ENCODE results near the gene HLA-B. TPM values are rescaled to one million over a fixed set of nuclear protein-coding genes. Genes with fewer than 3 reads are reported as not detected.
"Not testable (repeated sequence)": the region's sequence is repeated elsewhere in the genome, so short reads cannot be mapped to it uniquely, and the experiment has no call there.

HLA-B gene
- total RNA-seq, 1 experiment from 2014 or later = 192 TPM

- DNase-seq (ENCODE audit: low read depth, low spot score); in situ Hi-C loops (cut with HindIII; ENCODE audit: low pct_unique_long_range_greater_than_20kb, low sequenced_read_pairs): not testable (repeated sequence)
Measured at GRCh38 chr6:31388916-31389801, 32.2 kb upstream of the HLA-B start.

- DNase-seq (ENCODE audit: low read depth, low spot score) = no peak
- in situ Hi-C loops (cut with HindIII; ENCODE audit: low pct_unique_long_range_greater_than_20kb, low sequenced_read_pairs) = no loop called here
Measured at GRCh38 chr6:31386977-31387376, 30.0 kb upstream of the HLA-B start.

DNA sequence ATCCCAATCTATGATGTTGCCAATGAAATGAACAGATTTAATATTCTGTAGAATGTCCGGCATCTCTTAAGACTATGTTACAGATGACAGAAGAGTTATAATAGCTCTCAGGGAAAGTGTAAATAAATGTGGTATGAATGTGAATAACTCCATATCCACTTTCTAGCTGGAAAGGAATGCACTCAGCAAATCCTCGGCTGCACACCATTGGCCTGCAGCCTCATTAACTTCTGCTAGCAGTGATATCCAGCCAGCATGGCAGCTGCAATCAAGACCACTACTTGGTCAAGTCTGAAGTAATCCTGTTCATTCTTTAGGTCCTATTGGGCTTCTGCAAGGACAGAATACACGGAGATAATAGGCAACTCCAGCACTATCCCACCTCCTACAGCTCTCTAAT, 29.1 kb upstream of the HLA-B start:
- DNase-seq (ENCODE audit: low read depth, low spot score) = no peak
- in situ Hi-C loops (cut with HindIII; ENCODE audit: low pct_unique_long_range_greater_than_20kb, low sequenced_read_pairs) = no loop called here

- no peak for DNase-seq (ENCODE audit: low read depth, low spot score)
- in situ Hi-C loops (cut with HindIII; ENCODE audit: low pct_unique_long_range_greater_than_20kb, low sequenced_read_pairs) = no loop called here
Measured at GRCh38 chr6:31385041-31385440, 28.1 kb upstream of the HLA-B start.

GRCh38 chr6:31383149-31383548, 26.2 kb upstream of the HLA-B start:
- DNase-seq (ENCODE audit: low read depth, low spot score) = no peak
- in situ Hi-C loops (cut with HindIII; ENCODE audit: low pct_unique_long_range_greater_than_20kb, low sequenced_read_pairs) = no loop called here

DNA sequence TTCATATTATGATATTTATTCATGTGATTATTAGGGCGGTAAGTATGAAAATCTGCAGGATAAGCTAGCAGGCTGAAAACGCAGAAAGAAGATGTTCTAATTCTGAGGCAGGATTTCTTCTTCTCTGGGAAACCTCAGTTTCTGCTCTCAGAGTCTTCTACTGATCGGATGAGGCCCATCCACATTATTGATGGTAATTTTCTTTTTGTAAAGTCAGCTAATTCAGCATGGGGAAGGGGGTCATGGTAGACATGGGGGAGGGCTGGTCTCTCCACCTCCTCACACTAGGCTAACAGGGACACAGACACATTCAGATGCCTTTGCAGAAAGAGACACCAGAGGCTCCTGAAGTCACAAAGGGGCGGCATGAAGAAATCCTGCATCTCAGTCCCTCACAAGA, 24.7 kb upstream of the HLA-B start:
- in situ Hi-C loops (cut with HindIII; ENCODE audit: low pct_unique_long_range_greater_than_20kb, low sequenced_read_pairs) = no loop called here
- DNase-seq (ENCODE audit: low read depth, low spot score) = no peak

DNA sequence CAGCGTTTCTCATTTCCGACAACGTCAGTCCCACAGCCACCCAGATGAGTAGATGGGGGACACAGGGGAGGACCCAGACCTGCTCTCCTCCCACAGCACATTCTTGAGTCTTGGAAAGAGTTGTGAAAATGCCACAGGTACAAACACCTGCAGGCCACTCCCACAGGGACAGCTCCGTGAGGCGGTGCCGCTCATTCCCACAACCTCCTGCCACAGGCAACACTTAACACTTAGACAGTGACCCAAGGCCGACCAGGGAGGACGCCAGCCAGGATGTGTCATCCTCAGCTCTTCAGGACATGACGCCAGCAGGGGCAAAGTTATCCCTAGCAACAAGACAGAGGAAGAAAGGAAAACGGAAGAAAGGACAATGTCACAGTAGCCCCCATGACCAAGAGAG, 22.9 kb upstream of the HLA-B start:
- no peak for DNase-seq (ENCODE audit: low read depth, low spot score)
- in situ Hi-C loops (cut with HindIII; ENCODE audit: low pct_unique_long_range_greater_than_20kb, low sequenced_read_pairs) = no loop called here

DNA sequence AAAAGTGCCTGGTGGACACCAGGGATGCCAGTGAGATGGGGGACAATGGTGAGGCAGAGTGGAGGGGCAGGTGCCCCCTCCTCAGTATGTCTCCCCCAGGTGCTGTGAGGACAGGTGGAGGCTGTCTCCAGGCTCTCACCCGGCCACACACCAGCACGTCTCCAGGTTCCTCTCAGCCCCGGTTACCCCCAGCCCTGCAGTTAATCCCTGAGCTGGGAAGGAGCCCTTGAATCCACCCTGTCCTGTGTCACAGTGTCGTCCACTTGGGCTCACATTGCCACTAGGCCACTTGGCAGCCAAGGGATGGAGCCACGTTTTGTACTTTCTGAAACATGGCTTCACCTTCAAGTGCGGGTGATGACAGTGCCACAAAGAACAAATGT, 21.7 kb upstream of the HLA-B start:
- DNase-seq (ENCODE audit: low read depth, low spot score) = no peak
- in situ Hi-C loops (cut with HindIII; ENCODE audit: low pct_unique_long_range_greater_than_20kb, low sequenced_read_pairs) = no loop called here

- in situ Hi-C loops (cut with HindIII; ENCODE audit: low pct_unique_long_range_greater_than_20kb, low sequenced_read_pairs) = no loop called here
Measured at GRCh38 chr6:31378062-31378720, 21.2 kb upstream of the HLA-B start.

GRCh38 chr6:31377029-31377428, 20.1 kb upstream of the HLA-B start:
- in situ Hi-C loops (cut with HindIII; ENCODE audit: low pct_unique_long_range_greater_than_20kb, low sequenced_read_pairs) = no loop called here
- no peak for DNase-seq (ENCODE audit: low read depth, low spot score)

More at GRCh38 chr6:31378062-31378720, 21.2 kb upstream of the HLA-B start:
- DNase-seq (ENCODE audit: low read depth, low spot score) = no peak

DNA sequence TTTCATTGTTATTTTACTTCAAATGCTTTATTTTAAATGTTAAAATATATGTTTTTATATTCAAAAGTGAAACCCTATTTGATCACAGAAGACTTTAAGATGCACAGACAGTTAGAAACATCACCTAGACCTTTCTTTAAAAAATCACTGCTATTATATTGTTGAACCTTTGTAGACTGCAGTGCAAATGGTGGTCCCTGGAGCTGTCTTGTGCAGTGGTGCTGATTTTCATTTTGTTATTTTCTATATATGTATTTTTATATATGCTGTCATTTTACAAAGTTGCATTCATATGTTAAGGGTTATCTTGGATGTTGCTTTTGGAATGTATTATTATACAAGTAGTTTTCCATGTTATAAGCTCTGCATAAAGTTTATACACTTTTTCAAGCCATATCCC, 18.7 kb upstream of the HLA-B start:
- DNase-seq (ENCODE audit: low read depth, low spot score) = no peak
- in situ Hi-C loops (cut with HindIII; ENCODE audit: low pct_unique_long_range_greater_than_20kb, low sequenced_read_pairs) = no loop called here

DNA sequence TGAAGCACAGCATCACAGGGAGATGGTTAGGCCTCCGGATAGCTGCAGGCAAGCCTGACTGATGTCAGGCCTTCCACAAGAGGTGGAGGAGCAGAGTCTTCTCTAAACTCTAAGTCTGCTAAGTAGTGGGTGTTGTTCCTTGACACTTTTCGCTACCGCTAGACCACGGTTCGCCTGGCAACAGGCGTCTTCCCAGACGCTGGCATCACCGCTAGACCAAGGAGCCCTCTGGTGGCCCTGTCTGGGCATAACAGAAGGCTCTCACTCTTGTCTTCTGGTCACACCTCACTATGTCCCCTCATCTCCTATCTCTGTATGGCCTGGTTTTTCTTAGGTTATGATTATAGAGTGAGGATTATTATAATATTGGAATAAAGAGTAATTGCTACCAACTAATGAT, 17.1 kb upstream of the HLA-B start:
- DNase-seq (ENCODE audit: low read depth, low spot score); in situ Hi-C loops (cut with HindIII; ENCODE audit: low pct_unique_long_range_greater_than_20kb, low sequenced_read_pairs): not testable (repeated sequence)

- DNase-seq (ENCODE audit: low read depth, low spot score) = no peak
- in situ Hi-C loops (cut with HindIII; ENCODE audit: low pct_unique_long_range_greater_than_20kb, low sequenced_read_pairs) = no loop called here
Measured at GRCh38 chr6:31368461-31368860, 11.5 kb upstream of the HLA-B start.

DNA sequence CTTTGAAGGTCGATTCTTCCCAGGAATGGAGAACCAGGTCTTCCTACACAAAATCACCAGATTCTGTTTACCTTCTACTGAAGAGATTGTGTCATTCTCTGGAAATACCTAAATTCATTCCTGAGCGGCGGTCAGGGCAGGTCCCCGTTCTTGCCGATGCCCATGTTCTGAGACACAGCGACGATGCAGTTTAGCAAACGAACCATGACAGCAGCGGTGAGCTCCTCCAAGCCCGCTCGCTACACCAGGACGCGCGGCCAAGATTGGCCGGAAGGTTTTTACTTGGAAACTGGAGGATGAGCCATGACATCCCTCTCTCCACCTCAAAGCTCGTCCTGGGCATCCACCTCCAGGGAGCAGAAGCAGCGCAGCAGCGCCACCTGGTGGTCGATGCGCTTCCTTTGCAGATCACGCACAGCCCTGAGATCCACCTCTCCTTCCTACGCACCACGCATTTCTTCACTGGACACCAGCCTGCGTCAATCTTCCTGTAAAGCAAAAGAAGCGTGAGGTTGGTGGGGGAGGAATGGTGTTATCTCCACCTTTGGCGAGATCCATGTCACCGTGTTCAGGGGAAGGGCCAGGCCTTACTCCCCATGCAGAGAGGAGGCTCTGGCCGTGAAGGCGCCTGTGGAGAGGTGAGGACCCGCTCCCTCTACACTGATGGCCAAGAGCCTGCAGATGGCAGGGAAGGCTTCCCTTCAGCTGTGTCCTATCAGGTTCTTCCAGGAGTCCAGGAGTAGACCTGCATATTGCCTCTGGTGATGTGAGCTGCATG, 9.9 kb upstream of the HLA-B start:
- DNase-seq (ENCODE audit: low read depth, low spot score) = peak; percentile 87
- in situ Hi-C loops (cut with HindIII; ENCODE audit: low pct_unique_long_range_greater_than_20kb, low sequenced_read_pairs) = no loop called here

- no peak for DNase-seq (ENCODE audit: low read depth, low spot score)
- in situ Hi-C loops (cut with HindIII; ENCODE audit: low pct_unique_long_range_greater_than_20kb, low sequenced_read_pairs) = no loop called here
Measured at GRCh38 chr6:31365864-31366263, 8.9 kb upstream of the HLA-B start.

GRCh38 chr6:31363811-31364210, 6.8 kb upstream of the HLA-B start:
- DNase-seq (ENCODE audit: low read depth, low spot score) = no peak
- in situ Hi-C loops (cut with HindIII; ENCODE audit: low pct_unique_long_range_greater_than_20kb, low sequenced_read_pairs) = no loop called here

DNA sequence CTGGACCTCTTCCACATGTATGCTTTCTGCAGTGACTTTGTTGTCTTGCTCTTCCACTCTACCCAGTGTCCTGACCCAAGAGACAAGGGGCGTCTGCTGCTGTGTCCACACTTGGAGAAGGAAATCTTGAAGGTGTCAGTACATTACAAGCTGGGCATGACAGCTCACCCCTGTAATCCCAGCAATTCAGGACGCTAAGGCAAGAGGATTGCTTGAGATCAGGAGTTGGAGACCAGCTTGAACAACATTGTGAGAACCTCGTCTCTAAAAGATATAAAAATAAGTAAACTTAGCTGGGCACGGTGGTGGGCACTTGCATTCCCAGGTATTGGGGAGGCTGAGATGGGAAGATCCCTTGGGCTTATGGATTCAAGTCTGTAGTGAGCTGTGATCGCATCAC, 5.8 kb upstream of the HLA-B start:
- in situ Hi-C loops (cut with HindIII; ENCODE audit: low pct_unique_long_range_greater_than_20kb, low sequenced_read_pairs) = no loop called here

DNA sequence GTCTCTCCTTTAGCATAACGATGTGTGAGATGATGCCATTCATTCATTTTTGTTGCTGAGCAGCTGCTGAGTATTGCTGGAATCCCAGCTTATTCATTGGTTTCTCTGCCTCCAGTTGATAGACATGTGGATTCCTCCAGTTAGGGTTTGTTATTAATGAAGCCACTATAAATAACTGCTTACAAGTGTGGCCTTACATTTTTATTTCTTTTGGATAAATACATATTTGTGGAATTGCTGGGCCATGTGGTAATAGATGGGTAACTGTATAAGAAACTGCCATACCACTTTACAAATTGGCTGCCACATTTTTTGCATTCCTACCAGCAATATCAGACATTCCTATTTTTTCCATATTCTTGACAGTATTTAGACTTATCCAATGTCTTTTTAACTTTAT, 2.6 kb upstream of the HLA-B start:
- in situ Hi-C loops (cut with HindIII; ENCODE audit: low pct_unique_long_range_greater_than_20kb, low sequenced_read_pairs) = no loop called here

More for the DNA sequence above, 5.8 kb upstream of the HLA-B start:
- DNase-seq (ENCODE audit: low read depth, low spot score) = no peak

More for the DNA sequence above, 2.6 kb upstream of the HLA-B start:
- no peak for DNase-seq (ENCODE audit: low read depth, low spot score)
